Endometrial microvascular endothelial cells (primary cell): Measurements from ENCODE around the gene IQSEC3. TPM values are rescaled to one million over a fixed set of nuclear protein-coding genes. Genes with fewer than 3 reads are reported as not detected.
"Not testable (repeated sequence)": the region's sequence is repeated elsewhere in the genome, so short reads cannot be mapped to it uniquely, and the experiment has no call there.

ENCODE experiments used
- in situ Hi-C: cut with HindIII; loops from 2 replicates; pipeline ENCODE4 v1.10.0; 2017; ENCODE audit warnings: low sequenced_read_pairs, low pct_unique_long_range_greater_than_20kb; ENCODE audit errors: inconsistent ontology term
- total RNA-seq: library from RNA; depleted of rRNA; stranded (reverse); fragments of >200 nt; gene quantifications from one replicate; pipeline ENCODE4 v1.2.3, GENCODE V29; 2015; ENCODE audit errors: inconsistent ontology term

The IQSEC3 gene
- total RNA-seq, 1 donor from 2014 or later: not detected

DNA sequence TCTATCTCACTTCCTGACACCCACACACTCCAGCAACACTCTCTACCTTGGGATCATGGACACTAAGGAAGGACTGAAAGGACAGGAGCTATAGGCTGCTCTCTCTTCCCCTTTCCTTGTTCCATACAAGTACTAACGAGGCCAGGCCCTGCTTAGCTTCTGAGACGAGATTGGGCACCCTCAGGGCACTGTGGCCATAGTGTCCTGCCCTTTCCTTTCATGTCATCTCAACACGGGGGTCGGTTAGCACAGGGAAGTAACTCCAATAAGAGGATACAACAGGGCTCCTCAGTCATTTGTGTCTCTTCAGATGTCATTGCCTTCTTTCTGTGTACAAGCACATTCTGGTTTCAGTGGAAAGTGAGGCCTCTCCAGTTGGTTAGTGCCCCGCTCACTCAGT, 15.5 kb upstream of the IQSEC3 start:
- in situ Hi-C loops: not testable (repeated sequence)

DNA sequence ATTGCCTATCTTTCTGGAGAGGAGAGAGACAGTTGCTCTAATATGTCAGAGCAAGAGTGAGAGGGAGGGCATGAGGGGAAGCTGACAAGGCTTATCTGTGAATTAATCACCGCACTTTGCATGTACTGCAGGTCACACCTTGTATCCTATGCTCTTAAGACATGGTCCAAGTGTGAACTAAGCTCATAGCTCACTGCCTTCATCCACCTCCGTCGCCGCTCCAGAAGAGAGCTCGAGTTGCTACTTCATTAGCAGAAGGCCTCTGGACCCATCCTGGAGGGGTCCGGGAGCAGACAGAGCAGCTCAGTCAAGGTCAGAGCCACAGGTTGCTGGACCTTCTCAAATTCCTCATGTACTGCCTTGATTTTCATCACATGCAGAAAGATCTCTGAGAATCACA, 14.6 kb upstream of the IQSEC3 start:
- in situ Hi-C loops: not testable (repeated sequence)

DNA sequence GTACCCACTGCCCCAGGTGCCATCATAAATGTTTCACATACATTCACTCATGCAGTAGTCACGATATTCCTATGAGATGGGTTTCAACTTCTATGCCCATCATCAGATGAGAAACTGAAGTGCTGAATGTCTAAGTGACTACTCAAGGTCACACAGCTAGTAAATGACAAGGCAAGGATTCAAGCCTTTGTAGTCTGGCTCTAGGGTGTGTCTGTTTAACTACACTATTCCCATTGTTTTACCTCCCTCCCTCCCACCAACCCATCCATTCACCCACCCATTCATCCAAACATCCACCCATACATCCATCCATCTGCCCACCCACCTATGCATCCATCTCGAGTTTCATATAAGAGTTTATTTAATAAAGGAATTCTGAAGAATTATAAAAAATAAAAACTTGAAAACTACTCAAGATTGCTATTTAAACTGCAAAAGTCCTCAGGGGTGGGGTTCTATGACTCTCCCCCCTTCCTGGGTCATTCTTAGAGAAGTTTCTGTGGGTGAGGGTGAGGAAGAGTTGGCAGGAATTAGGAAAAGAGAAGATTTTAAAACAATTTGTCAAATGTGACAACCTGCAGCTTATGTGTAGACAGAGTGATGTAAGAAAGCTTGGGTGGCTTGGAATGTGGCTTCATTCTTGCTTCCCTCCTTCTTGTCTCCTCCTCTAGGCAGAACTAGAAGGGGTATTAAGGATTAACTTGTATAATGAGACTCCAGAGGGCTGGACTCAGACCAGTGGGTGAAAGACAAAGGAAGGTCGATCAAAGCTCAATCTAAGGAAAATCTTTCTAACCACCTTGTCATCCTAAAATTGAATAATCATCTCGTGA, 13.4 kb upstream of the IQSEC3 start:
- in situ Hi-C loops: not testable (repeated sequence)

DNA sequence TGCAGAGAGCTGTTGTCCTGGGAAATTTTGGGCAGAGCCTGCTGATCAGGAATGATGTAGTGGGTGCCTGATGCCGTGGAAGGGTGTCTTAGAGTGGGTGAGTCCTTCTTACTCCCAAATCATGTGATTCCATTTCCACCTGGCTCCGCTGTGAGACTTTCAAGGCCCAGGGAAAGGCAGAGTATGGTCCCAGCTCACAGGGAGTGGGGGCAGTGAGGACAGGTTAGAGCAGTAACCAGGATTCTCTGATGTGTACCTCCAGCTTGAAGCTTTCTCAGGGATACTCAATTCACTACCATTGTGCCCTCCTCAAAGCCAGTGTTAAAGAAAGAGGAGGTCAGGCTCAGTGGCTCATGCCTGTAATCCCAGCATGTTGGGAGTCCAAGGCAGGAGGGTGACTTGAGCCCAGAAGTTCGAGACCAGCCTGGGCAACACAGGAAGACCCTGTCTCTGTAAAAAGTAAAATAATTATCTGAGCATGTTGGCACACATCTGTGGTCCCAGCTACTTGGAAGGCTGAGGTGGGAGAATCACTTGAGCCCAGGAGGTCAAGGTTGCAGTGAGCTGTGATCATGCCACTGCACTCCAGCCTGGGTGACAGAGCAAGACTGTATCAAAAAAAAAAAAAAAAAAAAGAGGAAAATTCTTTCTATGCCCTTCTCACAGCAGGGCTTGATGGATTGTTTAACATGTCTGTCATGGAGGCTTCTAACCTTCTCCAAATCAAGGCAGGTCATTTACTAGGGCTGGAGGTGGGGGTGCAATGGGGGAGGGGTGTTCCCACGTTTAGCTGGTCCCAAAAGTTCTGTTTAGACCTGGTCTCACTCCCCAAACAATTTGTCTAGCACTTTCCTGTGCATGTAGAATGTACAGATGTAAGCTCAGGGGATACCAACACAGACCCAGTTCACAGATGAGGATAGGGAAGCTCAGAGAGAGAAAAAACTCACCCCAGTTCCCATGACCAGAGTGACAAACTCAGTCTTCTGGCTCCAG, 12.5 kb upstream of the IQSEC3 start:
- in situ Hi-C loops: no loop called here

DNA sequence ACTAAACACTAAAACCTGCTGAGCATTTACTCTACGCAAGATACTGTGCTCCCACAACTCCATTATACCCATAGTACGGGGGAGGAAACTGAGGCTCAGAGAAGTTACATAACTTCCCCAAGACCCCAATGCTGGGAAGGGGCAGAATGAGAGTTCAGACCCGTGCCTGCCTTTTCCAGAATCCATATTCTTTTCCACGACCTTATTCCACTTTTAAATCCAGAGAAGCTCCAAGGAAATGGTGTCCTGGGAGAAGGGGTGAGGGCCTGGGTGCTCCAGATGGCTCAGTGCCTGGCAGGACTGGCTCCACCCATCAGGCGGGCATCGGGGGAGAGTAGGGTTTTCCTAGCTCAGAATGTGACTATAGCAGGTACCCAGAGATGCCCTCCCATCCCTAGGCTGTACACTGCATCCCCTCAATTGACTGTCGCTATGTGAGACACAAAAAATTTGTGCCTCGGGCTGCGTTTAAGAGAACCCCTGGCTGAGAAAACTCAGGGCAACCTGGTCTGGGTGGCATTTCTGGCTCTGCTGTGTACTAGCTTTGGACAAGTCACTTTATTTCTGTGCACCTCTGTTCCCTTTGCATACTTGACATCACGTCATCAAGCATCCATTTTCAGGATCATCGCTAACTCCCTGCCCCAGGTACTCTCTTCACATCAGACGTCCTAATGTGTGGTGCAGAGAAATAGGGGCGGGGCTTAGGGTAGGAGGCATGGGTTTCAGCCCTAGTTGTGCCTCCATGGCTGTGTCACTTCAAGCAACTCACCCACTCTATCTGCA, 11.6 kb upstream of the IQSEC3 start:
- in situ Hi-C loops: no loop called here

DNA sequence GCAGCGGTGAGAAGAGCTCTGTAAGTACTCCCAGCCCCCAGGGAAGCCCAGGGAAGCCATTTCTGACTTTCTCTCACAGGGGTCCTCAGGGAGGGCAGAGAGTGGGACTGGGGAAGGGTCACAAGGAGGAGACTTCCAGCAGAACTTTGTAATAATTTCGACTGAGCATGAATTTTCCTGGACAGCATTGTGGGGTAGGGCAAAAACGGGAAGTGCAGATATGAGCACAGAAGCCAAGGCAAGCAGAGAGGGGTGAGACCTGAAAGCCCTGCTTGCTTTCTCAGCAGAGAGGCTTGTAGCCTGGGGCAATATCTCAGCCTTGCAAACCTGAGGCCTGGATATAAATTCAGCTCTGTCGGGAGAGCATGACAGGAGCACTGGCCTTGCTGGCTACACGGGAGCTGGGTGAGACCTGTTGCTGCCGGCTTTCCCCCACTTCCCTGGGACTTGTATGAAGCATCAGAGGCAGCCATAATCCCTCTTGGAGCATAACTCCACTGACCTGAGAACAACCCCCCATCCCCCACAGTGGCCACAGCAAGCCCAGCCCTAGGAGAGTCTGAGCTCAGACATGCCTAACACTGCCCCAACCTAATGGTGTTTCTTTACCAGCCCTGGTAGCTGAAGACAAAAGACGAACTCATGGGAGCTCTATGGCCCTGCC, 9.8 kb upstream of the IQSEC3 start:
- in situ Hi-C loops: no loop called here

DNA sequence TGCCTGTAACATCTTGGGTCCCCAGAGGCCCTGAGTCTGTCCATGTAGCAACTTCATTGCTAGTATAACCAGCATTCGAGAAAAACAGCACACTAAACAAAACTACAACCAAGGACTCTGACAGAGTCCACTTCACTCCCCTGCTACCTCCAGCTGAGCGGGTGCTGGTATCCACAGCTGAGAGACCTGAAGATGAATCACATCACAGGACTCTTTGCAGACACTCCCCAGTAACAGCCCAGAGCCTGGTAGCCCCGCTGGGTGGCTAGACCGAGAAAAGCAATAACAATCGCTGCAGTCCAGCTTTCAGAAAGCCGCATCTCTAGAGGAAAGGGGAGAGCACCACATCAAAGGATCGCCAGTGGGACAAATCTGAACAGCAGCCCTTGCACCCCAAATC, 9.0 kb upstream of the IQSEC3 start:
- in situ Hi-C loops: no loop called here

DNA sequence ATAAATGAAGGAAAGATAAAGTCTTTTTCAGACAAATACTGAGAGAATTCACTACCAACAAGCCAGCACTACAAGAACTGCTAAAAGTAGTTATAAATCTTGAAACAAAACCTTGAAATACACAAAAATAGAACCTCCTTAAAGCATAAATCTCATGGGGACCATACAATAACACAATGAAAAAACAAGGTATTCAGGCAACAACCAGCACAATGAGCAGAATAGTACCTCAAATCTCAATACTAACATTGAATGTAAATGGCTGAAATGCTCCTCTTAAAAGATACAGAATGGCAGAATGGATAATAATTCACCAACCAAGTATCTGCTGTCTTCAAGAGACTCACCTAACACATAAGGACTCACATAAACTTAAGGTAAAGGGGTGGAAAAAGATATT, 7.7 kb upstream of the IQSEC3 start:
- in situ Hi-C loops: no loop called here

DNA sequence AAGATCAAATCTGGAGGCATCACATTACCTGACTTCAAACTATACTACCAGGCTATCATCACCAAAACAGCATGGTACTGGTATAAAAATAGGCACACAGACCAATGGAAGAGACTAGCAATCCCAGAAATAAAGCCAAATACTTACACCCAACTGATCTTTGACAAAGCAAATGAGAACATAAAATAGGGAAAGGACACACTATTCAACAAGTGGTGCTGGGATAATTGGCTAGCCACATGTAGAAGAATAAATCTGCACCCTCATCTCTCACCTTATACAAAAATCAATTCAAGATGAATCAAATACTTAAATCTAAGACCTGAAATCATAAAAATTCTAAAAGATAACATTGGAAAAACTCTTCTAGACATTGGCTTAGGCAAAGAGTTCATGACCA, 4.7 kb upstream of the IQSEC3 start:
- in situ Hi-C loops: not testable (repeated sequence)

DNA sequence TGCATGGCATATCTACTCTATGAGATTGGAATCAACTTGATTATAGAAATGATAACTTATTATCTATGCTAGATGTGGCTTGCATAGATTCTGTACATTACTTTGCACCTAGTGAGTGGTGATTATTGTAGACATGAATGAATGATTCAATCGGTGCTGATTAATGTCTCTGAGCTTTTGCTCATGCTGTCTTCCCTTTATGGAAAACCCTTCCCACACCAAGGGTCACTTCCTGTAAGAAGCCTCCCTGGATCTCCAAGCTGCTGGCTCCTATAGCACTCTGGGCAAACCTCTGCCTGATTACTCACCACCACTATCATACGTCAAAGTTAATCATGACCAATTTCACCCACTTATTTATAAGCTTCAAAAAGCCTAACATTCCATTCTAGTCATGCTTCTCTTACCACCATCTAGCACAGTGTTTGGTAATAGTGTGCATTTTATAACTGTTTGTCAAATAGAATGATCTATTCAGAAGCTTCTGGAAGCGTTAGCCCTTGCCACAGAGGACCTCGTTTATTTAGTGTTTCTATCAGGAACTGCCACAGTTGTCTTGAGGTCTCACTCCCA, 990 bp upstream of the IQSEC3 start:
- in situ Hi-C loops: not testable (repeated sequence)

DNA sequence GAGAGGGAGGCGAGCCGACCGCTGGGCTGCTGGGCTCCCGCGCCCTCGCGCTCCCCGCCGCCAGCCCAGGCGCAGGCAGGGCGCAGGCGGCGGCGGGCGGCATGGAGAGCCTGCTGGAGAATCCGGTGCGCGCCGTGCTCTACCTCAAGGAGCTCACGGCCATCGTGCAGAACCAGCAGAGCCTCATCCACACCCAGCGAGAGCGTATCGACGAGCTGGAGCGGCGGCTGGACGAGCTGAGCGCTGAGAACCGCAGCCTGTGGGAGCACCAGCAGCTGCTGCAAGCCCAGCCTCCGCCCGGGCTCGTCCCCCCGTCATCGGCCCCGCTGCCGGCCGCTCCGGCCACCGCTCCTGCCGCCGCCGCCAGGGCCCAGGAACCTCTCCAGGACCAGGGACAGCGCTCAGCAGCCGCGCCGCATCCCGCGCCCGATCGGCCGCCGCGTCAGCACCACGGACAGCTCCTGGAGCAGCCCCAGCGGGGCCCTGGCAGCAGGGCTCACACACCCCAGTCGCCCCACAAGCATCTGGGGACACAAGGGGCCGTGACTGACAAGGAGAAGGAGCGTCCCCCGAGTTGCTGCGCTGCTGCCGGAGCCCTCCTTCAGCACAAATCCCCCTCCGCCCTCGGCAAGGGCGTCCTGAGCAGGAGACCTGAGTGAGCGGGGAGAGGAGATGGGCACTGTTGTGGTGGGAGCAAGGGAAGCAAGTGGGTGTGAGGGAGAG, 376 bp downstream of the IQSEC3 start:
- in situ Hi-C loops: not testable (repeated sequence)

DNA sequence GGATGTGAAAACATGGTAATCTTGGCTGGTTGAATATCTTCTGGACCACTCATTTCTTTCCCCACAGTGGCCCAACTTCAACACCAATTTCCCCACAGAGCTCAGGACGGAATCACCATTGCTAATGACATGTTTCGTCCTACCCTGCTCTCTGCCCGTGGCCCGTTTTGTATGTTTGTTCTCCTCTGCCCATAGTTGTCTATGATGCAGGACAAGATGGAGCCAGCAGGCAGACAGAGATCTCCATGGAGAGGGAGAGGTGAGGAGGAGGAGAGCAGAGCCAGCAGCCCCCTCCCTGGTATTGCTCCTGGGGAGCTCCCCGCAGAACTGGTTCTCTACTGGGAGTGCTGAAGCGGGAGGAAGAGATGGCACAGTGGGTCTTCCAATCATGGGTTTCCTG, 3.1 kb downstream of the IQSEC3 start:
- in situ Hi-C loops: not testable (repeated sequence)

DNA sequence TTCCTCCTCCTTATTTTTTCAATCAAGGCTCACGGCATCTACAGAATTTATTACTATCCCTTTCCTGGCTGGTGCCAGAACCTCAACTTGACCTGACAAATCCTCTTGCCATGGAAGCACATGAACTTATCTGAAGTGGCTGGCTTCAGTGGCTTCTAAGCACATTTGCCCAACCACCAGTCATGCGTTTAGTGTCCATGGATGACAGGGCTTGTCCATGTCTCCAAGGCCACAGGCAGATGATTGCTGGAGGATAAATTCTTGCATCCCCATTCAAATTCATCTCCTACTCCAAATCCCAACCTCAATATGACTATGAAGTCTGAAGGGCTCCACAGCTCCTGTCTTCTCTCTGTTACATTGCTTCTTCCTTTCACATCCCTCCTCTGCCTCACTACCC, 4.0 kb downstream of the IQSEC3 start:
- in situ Hi-C loops: not testable (repeated sequence)

DNA sequence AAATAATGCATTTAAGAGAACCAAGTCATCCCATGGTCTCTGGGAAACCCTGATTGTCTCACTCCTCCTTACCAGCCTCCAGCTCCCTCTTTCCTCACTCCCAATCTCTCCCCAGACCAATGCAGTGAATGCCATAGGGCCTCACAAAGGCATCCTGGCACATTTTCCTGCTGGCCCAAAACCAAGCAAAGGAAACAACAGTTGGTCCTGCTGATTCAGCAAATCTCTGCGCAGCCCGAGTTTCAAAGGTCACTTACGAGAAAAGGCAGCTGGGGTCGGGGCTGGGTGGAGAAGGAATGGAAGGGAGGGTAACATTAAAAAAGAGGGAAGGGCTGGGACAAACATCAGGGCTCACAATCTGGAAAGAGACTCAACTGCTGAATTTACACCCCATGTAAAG, 5.5 kb downstream of the IQSEC3 start:
- in situ Hi-C loops: not testable (repeated sequence)

DNA sequence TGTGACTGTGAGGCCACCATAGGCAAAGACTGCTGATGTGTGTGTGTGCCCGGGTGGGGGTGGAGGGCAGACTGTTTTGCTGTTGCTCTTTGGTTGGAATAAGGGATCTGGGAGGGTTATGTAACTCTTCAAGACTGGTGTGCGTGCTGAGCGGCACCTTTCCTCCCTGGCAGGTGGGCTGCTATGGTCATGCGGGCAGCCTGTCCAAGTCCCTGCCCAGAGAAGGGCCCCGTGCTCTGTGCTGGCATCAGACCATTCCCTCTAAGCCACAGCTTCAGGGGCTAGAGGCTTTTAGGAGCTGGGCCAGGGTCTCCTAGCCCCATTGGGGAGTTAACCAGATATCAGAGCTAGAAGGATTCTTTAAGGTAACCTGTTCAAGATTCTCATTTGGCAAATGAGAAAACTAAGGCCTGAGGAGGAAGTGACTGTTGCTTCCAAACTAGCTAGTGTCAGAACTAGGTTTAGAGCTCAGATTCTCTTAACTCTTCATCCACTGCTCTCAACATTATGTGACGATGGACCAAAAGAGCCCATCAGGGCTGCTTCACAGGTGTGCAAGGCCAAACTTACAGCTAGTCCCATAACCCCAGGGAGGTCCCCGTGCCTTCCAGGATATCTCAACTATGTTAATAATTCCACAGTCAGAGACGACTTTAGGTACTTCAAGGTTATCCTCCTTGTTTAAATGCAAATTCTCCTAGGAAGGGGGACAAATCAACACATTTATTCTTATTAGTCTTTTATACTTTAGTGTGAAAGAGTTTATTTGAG, 8.0 kb downstream of the IQSEC3 start:
- in situ Hi-C loops: not testable (repeated sequence)

DNA sequence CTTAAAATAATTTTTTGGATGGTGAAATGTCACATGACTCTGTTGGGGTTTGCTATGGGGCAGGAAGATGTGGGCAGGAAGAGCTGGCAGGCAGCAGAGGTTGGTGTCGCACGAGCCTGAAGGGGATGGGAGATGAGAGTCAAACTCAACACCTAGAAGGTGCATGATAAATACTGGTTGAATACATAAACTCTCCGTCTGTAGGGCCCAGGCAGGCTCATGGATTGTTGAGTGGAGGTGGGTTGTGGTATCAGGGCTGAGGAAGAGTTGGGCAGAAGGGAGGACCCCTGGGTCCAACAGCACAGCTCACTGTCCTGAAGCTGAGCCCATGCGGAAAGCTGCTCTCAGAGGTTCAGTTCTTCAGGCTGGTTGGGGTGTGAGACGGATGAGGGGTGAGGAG, 9.0 kb downstream of the IQSEC3 start:
- in situ Hi-C loops: not testable (repeated sequence)

DNA sequence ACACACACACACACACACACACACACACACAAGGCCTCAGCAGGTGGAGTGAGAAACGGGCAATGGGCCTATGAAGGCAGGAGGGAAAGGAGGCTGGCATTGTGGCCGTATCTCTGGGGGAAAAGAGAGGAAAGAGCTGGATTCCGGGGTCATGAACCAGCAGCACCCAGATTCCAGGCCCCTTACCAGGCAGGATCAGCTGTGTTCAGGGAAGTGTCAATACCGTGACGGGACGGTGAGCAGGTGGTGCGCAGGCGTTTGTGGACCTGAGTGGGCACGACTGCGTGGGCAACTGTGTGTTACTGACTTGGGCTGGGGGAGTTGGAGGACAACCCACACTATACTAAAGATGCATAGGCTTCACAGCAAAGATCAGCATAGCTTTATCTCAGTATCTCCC, 9.5 kb downstream of the IQSEC3 start:
- in situ Hi-C loops: not testable (repeated sequence)
